ENCODE data around the gene CLASP1. TPM values are rescaled to one million over a fixed set of nuclear protein-coding genes. Genes with fewer than 3 reads are reported as not detected.
"Not testable (repeated sequence)": the region's sequence is repeated elsewhere in the genome, so short reads cannot be mapped to it uniquely, and the experiment has no call there.

Gene CLASP1
- 10 to 100 TPM; 64.6 to 66.5 TPM for total RNA-seq

DNA sequence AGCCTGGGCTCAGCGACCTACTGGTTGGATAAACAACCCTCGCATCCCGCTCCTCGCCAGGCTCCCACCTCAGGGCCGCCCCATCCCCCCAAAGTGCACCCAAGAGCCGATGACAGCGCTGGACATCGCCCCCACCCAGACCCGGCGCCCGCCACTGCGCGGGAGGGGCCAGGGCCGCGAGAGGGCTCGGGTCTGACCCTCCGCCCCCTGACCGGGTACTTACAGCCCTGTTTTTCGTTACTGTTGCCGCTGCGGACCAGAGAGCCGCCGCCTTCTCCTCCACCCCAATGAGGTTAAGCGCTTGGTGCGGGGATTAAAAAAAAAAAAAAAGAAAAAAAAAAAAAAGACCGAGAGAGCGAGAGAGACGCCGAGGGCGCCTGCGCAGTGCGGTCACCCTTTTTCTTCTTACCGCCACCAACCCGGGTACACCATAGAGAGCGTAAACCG is at the start of gene CLASP1:
TSS of gene CLASP1 (minus strand) at position 314 of the 447 bp plus-strand sequence. CDS start 43,567 bp downstream, outside the sequence.
- Mint-ChIP-seq H3K9me3 (no peaks in the 10 kb centered on the region), H3K27ac (peak within 1 kb of the TSS; percentile 100), H3K27me3 (no peaks in the 10 kb centered on the region), H3K4me3 (peak within 1 kb of the TSS; percentile 88), H3K36me3 (ENCODE audit: low read depth) (peaks cover 50% of the 10 kb centered on the region), H3K4me1 (peaks cover 64% of the 10 kb centered on the region)
- CTCF ChIA-PET = interaction anchor here (0.8 to 4.5 kb wide), 8 partner anchors 9 to 247 kb away, joined by 3 to 28 read pairs (median 4); partner anchors contain the start of gene RNU4ATAC
- POLR2A ChIA-PET = interaction anchor here (0.6 to 6.1 kb wide), 22 partner anchors 8 to 246 kb away, joined by 3 to 224 read pairs (median 8); partner anchors contain the start of genes NIFK, RNU4ATAC and TSN
- no peak for DNase-seq

GRCh38 chr2:121698318-121698930 is 49.2 kb upstream of the CLASP1 start:
- Mint-ChIP-seq H3K27me3 (no peaks in the 10 kb centered on the region), H3K27ac (peak overlapping the region; percentile 97), H3K4me3 (no peak overlapping the region), H3K9me3 (no peaks in the 10 kb centered on the region), H3K4me1 (peaks cover 50% of the 10 kb centered on the region), H3K36me3 (ENCODE audit: low read depth) (no peaks in the 10 kb centered on the region)
- CTCF ChIA-PET = interaction anchor here (1.2 to 4.6 kb wide), 4 partner anchors 10 to 167 kb away, joined by 4 to 22 read pairs (median 10); partner anchors contain the start of gene RNU4ATAC
- POLR2A ChIA-PET = interaction anchor here (1.6 to 8.0 kb wide), 5 partner anchors 9 to 168 kb away, joined by 3 to 185 read pairs (median 30); partner anchors contain the start of genes CLASP1, NIFK and RNU4ATAC
- DNase-seq = no peak

- POLR2A ChIA-PET = interaction anchor here (3.7 to 8.0 kb wide), 2 partner anchors 47 to 166 kb away, joined by 15 to 185 read pairs; partner anchors contain the start of genes CLASP1 and RNU4ATAC
- no peak overlapping the region for H3K4me3 Mint-ChIP-seq
- peaks cover 46% of the 10 kb centered on the region for H3K4me1 Mint-ChIP-seq
- no peak for DNase-seq
- H3K36me3 Mint-ChIP-seq (ENCODE audit: low read depth) = no peaks in the 10 kb centered on the region
- CTCF ChIA-PET = interaction anchor here (0.5 to 2.3 kb wide), 2 partner anchors 8 to 141 kb away, joined by 3 to 8 read pairs; no protein-coding TSS in a partner anchor
- peak overlapping the region; percentile 17 for H3K27ac Mint-ChIP-seq
- H3K27me3 Mint-ChIP-seq = no peaks in the 10 kb centered on the region
- no peaks in the 10 kb centered on the region for H3K9me3 Mint-ChIP-seq
Observed at GRCh38 chr2:121697108-121697631, 47.9 kb upstream of the CLASP1 start.

GRCh38 chr2:121696410-121696930 is 47.2 kb upstream of the CLASP1 start:
- no peaks in the 10 kb centered on the region for H3K9me3 Mint-ChIP-seq
- H3K27ac Mint-ChIP-seq = no peak overlapping the region
- no peaks in the 10 kb centered on the region for H3K27me3 Mint-ChIP-seq
- DNase-seq = no peak
- no peak overlapping the region for H3K4me3 Mint-ChIP-seq
- POLR2A ChIA-PET = interaction anchor here (3.7 to 8.0 kb wide), 2 partner anchors 46 to 166 kb away, joined by 15 to 185 read pairs; partner anchors contain the start of genes CLASP1 and RNU4ATAC
- H3K36me3 Mint-ChIP-seq (ENCODE audit: low read depth) = no peaks in the 10 kb centered on the region
- H3K4me1 Mint-ChIP-seq = peaks cover 40% of the 10 kb centered on the region
- CTCF ChIA-PET = interaction anchor here (2.3 kb wide), 1 partner anchor 8 kb away, joined by 8 read pairs; no protein-coding TSS in a partner anchor

GRCh38 chr2:121695171-121695451 is 45.8 kb upstream of the CLASP1 start:
- H3K4me3 Mint-ChIP-seq = no peak overlapping the region
- DNase-seq = no peak
- no peak overlapping the region for H3K27ac Mint-ChIP-seq
- H3K36me3 Mint-ChIP-seq (ENCODE audit: low read depth) = no peaks in the 10 kb centered on the region
- H3K9me3 Mint-ChIP-seq = no peaks in the 10 kb centered on the region
- peaks cover 26% of the 10 kb centered on the region for H3K4me1 Mint-ChIP-seq
- H3K27me3 Mint-ChIP-seq = no peaks in the 10 kb centered on the region
- ChIA-PET CTCF (no interaction called here), POLR2A (interaction anchor here (3.7 to 8.0 kb wide), 2 partner anchors 45 to 164 kb away, joined by 15 to 185 read pairs; partner anchors contain the start of genes CLASP1 and RNU4ATAC)

DNA sequence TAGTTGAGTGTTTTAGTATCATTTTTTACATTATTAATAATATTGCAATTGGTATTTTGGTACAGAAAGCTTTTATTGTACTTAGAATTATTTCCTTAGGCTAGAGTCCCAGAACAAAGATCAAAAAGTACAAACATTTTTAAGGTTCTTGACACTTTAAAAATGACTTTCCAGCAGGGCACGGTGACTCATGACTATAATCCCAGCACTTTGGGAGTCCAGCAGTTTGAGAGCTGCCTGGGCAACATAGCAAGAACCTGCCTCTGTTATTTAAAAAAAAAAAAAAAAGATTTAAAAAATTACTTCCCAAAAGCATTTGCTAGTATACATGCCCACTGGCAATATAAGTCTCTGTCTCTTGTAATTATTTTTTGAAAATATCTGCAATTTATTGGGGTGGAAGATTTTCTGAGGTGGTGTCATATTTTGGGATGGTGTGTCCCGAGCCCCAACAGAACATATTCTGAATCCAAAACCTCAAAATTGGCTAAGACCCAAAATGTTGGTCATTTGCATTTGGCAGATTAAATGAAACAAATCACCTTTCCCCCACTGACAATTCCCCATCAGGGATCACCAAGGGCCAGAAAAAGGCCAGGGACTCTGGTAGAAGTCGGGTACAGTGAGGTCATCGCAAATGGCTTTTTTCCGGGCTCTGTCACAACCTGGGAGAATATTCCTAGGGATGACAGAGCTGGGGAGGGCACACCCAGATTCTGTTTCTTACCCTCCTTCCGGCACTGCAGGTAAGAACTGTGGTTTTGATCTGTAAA is 45.3 kb upstream of the CLASP1 start:
- POLR2A ChIA-PET = interaction anchor here (3.7 to 8.0 kb wide), 2 partner anchors 44 to 164 kb away, joined by 15 to 185 read pairs; partner anchors contain the start of genes CLASP1 and RNU4ATAC
- Mint-ChIP-seq H3K27ac (no peak overlapping the region), H3K9me3 (no peaks in the 10 kb centered on the region), H3K27me3 (no peaks in the 10 kb centered on the region), H3K4me3 (no peak overlapping the region), H3K36me3 (ENCODE audit: low read depth) (no peaks in the 10 kb centered on the region), H3K4me1 (peaks cover 21% of the 10 kb centered on the region)
- CTCF ChIA-PET = no interaction called here
- no peak for DNase-seq

DNA sequence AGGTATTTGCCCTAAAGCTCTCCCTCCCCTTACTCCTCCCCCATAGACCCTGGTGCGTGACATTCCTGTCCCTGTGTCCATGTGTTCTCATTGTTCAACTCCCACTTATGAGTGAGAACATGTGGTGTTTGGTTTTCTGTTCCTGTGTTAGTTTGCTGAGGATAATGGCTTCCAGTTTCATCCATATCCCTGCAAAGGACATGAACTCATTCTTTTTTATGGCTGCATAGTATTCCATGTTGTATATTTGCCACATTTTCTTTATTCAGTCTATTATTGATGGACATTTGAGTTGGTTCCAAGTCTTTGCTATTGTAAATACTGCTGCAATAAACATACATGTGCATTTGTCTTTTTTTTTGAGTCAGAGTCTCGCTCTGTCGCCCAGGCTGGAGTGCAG is 41.3 kb upstream of the CLASP1 start:
- H3K4me1 Mint-ChIP-seq; H3K27ac Mint-ChIP-seq; H3K9me3 Mint-ChIP-seq; H3K4me3 Mint-ChIP-seq; H3K36me3 Mint-ChIP-seq (ENCODE audit: low read depth); DNase-seq; H3K27me3 Mint-ChIP-seq: not testable (repeated sequence)
- ChIA-PET CTCF (interaction anchor here (1.9 kb wide), 1 partner anchor 9 kb away, joined by 10 read pairs; no protein-coding TSS in a partner anchor), POLR2A (interaction anchor here (1.6 kb wide), 1 partner anchor 41 kb away, joined by 5 read pairs; the partner anchor contains the start of gene CLASP1)

DNA sequence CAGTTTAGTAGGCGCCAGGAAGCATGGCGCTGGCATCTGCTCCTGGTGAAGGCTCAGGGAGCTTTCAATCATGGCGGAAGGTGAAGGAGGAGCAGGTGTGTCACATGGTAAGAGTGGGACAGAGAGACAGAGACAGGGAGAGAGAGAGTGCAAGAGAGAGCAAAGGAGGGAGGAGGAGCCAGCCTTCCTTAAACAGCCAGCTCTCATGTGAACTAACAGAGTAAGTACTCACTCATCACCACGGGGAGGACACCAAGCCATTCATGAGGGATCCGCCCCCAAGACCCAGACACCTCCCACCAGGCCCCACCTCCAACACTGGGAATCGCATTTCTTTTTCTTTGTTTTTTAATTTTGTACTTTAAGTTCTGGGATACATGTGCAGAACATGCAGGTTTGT is 40.8 kb upstream of the CLASP1 start:
- H3K27me3 Mint-ChIP-seq = no peaks in the 10 kb centered on the region
- H3K36me3 Mint-ChIP-seq (ENCODE audit: low read depth) = peaks cover 8% of the 10 kb centered on the region
- H3K27ac Mint-ChIP-seq = no peak overlapping the region
- ChIA-PET POLR2A (interaction anchor here (1.6 kb wide), 1 partner anchor 40 kb away, joined by 5 read pairs; the partner anchor contains the start of gene CLASP1), CTCF (interaction anchor here (1.9 kb wide), 1 partner anchor 10 kb away, joined by 10 read pairs; no protein-coding TSS in a partner anchor)
- H3K9me3 Mint-ChIP-seq = peaks cover 5% of the 10 kb centered on the region
- DNase-seq = no peak
- no peak overlapping the region for H3K4me3 Mint-ChIP-seq
- peaks cover 7% of the 10 kb centered on the region for H3K4me1 Mint-ChIP-seq

DNA sequence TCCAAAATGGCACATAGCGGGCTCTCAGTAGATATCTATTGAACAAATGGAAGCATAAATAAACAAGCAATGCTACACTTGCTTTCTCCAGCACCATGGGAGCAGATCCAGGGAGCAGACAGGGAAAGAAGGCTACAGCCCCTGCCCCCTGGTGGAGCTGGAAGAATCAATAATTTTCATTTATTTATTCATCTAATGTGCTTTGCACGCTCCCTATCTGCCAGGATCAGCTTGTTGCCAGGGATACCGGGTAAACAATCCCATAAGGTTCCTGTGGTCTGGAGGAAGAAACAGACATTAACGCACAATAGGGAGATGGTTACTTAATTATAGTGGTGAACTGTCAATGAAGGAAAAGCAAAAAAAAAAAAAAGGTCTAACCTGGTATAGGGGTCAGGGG is 40.1 kb upstream of the CLASP1 start:
- Mint-ChIP-seq H3K4me1 (peaks cover 7% of the 10 kb centered on the region), H3K4me3 (no peak overlapping the region), H3K9me3 (peaks cover 7% of the 10 kb centered on the region), H3K27me3 (no peaks in the 10 kb centered on the region), H3K27ac (no peak overlapping the region), H3K36me3 (ENCODE audit: low read depth) (peaks cover 9% of the 10 kb centered on the region)
- DNase-seq = no peak
- ChIA-PET POLR2A (interaction anchor here (1.0 to 1.6 kb wide), 2 partner anchors 10 to 40 kb away, joined by 5 to 10 read pairs; partner anchors contain the start of gene CLASP1), CTCF (interaction anchor here (1.9 to 2.4 kb wide), 2 partner anchors 8 to 10 kb away, joined by 8 to 10 read pairs; no protein-coding TSS in a partner anchor)

GRCh38 chr2:121688820-121689219 is 39.6 kb upstream of the CLASP1 start:
- Mint-ChIP-seq H3K4me1 (peaks cover 7% of the 10 kb centered on the region), H3K4me3 (no peak overlapping the region), H3K36me3 (ENCODE audit: low read depth) (peaks cover 14% of the 10 kb centered on the region), H3K27ac (no peak overlapping the region), H3K9me3 (peaks cover 13% of the 10 kb centered on the region), H3K27me3 (no peaks in the 10 kb centered on the region)
- ChIA-PET CTCF (interaction anchor here (1.9 to 2.4 kb wide), 2 partner anchors 9 to 11 kb away, joined by 8 to 10 read pairs; no protein-coding TSS in a partner anchor), POLR2A (interaction anchor here (1.0 to 1.6 kb wide), 2 partner anchors 11 to 39 kb away, joined by 5 to 10 read pairs; partner anchors contain the start of gene CLASP1)
- no peak for DNase-seq

- Mint-ChIP-seq H3K36me3 (ENCODE audit: low read depth) (peaks cover 23% of the 10 kb centered on the region), H3K27ac (no peak overlapping the region), H3K4me1 (peaks cover 7% of the 10 kb centered on the region), H3K4me3 (no peak overlapping the region), H3K27me3 (no peaks in the 10 kb centered on the region), H3K9me3 (peaks cover 27% of the 10 kb centered on the region)
- POLR2A ChIA-PET = no interaction called here
- CTCF ChIA-PET = no interaction called here
- no peak for DNase-seq
Observed at GRCh38 chr2:121686902-121687301, 37.6 kb upstream of the CLASP1 start.

DNA sequence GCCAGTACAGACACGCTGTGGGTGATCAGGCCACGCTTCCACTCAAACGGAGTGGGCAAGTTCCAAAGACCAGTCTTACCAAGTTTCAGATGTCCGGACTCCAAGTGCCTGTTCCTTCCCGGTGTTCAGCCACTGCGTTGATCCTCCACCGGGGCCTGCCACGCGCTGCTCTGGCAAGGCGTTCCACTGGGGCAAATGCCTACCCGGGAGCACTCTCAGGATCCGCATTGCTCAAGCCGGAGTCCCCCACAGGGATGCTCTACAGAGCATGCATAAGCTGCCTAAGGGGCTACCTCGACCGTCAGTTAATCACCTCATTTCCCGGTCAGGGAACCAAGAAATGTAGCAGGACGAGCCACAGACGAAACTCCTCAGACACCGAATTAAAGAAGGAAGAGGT is 37.0 kb upstream of the CLASP1 start:
- H3K27ac Mint-ChIP-seq = no peak overlapping the region
- no peak for DNase-seq
- H3K27me3 Mint-ChIP-seq = no peaks in the 10 kb centered on the region
- H3K9me3 Mint-ChIP-seq = peaks cover 34% of the 10 kb centered on the region
- ChIA-PET CTCF (no interaction called here), POLR2A (no interaction called here)
- no peak overlapping the region for H3K4me3 Mint-ChIP-seq
- peaks cover 25% of the 10 kb centered on the region for H3K36me3 Mint-ChIP-seq (ENCODE audit: low read depth)
- H3K4me1 Mint-ChIP-seq = peaks cover 7% of the 10 kb centered on the region

Measured in activated CD4-positive, alpha-beta memory T cell treated with anti-CD3 and anti-CD28 coated beads, Interleukin-2, amount 10 ng/mL, durations not matched to agents 7 days and 5 days (primary cell).